H1 (cell line): ENCODE results near the gene CORIN. TPM values are rescaled to one million over a fixed set of nuclear protein-coding genes. Genes with fewer than 3 reads are reported as not detected.

Source experiments
- CTCF ChIA-PET: fragments of 300-600 bp; sonication (Branson Sonifier 250); formaldehyde crosslinking; loops from one replicate; lab custom pipeline; 2021; ENCODE audit not compliant: partially characterized antibody; lab: Charles Lee
- POLR2A ChIA-PET: fragments of 300-600 bp; sonication (Branson Sonifier 250); formaldehyde crosslinking; loops from one replicate; lab custom pipeline; 2021; ENCODE audit warnings: inconsistent platforms; ENCODE audit not compliant: partially characterized antibody; lab: Charles Lee
- DNase-seq, 2 experiments: peaks; one replicate each; pipeline versions ENCODE4 v3.0.0 to v3.0.0-alpha.2; 2010 to 2022; ENCODE audit warnings: low spot score in 2 of 2, low read depth in 1 of 2, mixed read lengths in 1 of 2
- FAIRE-seq: peaks from 2 replicates; lab custom pipeline; 2011; peaks lifted over from hg19 to GRCh38; lab: Jason Lieb, UNC
- H2AFZ ChIP-seq: 2 replicates; pipeline ENCODE4 v1.8.1; 2012; ENCODE audit warnings: low read length, inconsistent platforms
- H2AK5ac ChIP-seq: 2 replicates; pipeline ENCODE4 v1.6.1; 2013; ENCODE audit warnings: low read depth, low read length
- H2BK120ac ChIP-seq: replicated peaks from 2 replicates; pipeline ENCODE3; 2013; ENCODE audit warnings: low read depth, low read length, inconsistent platforms
- H2BK12ac ChIP-seq: 2 replicates; pipeline ENCODE4 v1.6.1; 2013; ENCODE audit warnings: low read depth, low read length
- H2BK15ac ChIP-seq: 2 replicates; pipeline ENCODE4 v1.6.1; 2013; ENCODE audit warnings: low read length
- H2BK20ac ChIP-seq: 2 replicates; pipeline ENCODE4 v1.6.1; 2013; ENCODE audit warnings: low read length
- H2BK5ac ChIP-seq: 2 replicates; pipeline ENCODE4 v1.6.1; 2013; ENCODE audit warnings: low read depth, low read length
- H3K14ac ChIP-seq: 2 replicates; pipeline ENCODE4 v1.6.1; 2013; ENCODE audit warnings: inconsistent platforms; ENCODE audit not compliant: insufficient read length
- H3K18ac ChIP-seq: 2 replicates; pipeline ENCODE4 v1.6.1; 2013; ENCODE audit warnings: low read length; ENCODE audit errors: extremely low read depth
- H3K23ac ChIP-seq: 2 replicates; pipeline ENCODE4 v1.6.1; 2013; ENCODE audit warnings: inconsistent platforms; ENCODE audit not compliant: insufficient read length
- H3K23me2 ChIP-seq: 2 replicates; pipeline ENCODE4 v1.6.1; 2013; ENCODE audit warnings: low read depth, low read length
- H3K27ac ChIP-seq: 2 replicates; pipeline ENCODE4 v1.6.1; 2011; ENCODE audit warnings: low read depth, low read length, inconsistent platforms
- H3K27me3 ChIP-seq, 4 experiments: replicated peaks in 1 of 4; 1 replicate in 1 of 4; 2 replicates in 3 of 4; pipeline versions ENCODE4 v1.6.1 to v1.8.1; 2011 to 2013; ENCODE audit warnings: low read length in 3 of 4, mild to moderate bottlenecking in 3 of 4, inconsistent platforms in 2 of 4, mixed read lengths in 2 of 4, moderate library complexity in 1 of 4; ENCODE audit not compliant: control insufficient read depth in 3 of 4, insufficient read depth in 3 of 4; ENCODE audit errors: extremely low read depth in 1 of 4
- H3K36me3 ChIP-seq, 4 experiments: 2 replicates each; pipeline versions ENCODE4 v1.6.1 to v1.8.1; 2011 to 2013; ENCODE audit warnings: mild to moderate bottlenecking in 4 of 4, low read length in 3 of 4, moderate library complexity in 2 of 4, control low read depth in 1 of 4, inconsistent platforms in 1 of 4; ENCODE audit not compliant: insufficient read depth in 4 of 4, control insufficient read depth in 2 of 4
- H3K4ac ChIP-seq: replicated peaks from 2 replicates; pipeline ENCODE3; 2013; ENCODE audit warnings: low read length, low read depth, mixed read lengths, inconsistent platforms; ENCODE audit not compliant: insufficient read length
- H3K4me1 ChIP-seq, 4 experiments: replicated peaks in 1 of 4; 1 replicate in 1 of 4; 2 replicates in 3 of 4; pipeline versions ENCODE4 v1.6.1 to v1.8.1; 2011 to 2013; ENCODE audit warnings: low read length in 3 of 4, inconsistent platforms in 2 of 4, mixed read lengths in 1 of 4; ENCODE audit not compliant: insufficient read depth in 4 of 4, control insufficient read depth in 3 of 4
- H3K4me2 ChIP-seq, 2 experiments: 2 replicates each; pipeline versions ENCODE4 v1.6.1 to v1.8.1; 2011 to 2013; ENCODE audit warnings: low read depth in 2 of 2, low read length in 2 of 2, control low read depth in 1 of 2, inconsistent platforms in 1 of 2, mild to moderate bottlenecking in 1 of 2; ENCODE audit not compliant: insufficient read depth in 1 of 2
- H3K4me3 ChIP-seq, 4 experiments: fragments of 200-600, 300-600 bp in 1 of 4; sonication (generic), shearing (Covaris generic), sonication (Bioruptor Twin) in 1 of 4; 2 replicates each; pipeline versions ENCODE4 v1.5.1 to v1.8.1; 2011 to 2016; ENCODE audit warnings: low read length in 4 of 4, low read depth in 3 of 4, control low read depth in 2 of 4, inconsistent platforms in 2 of 4, mild to moderate bottlenecking in 2 of 4, mixed read lengths in 1 of 4, moderate library complexity in 1 of 4; ENCODE audit not compliant: insufficient read depth in 2 of 4; ENCODE audit errors: extremely low read depth in 1 of 4
- H3K56ac ChIP-seq: replicated peaks from 2 replicates; pipeline ENCODE3; 2013; ENCODE audit warnings: low read depth, mild to moderate bottlenecking, mixed read lengths, low read length, inconsistent platforms; ENCODE audit not compliant: insufficient read length
- H3K79me1 ChIP-seq: 2 replicates; pipeline ENCODE4 v1.6.1; 2013; ENCODE audit warnings: low read depth, low read length, control low read depth
- H3K79me2 ChIP-seq, 2 experiments: 2 replicates each; pipeline versions ENCODE4 v1.6.1 to v1.8.1; 2012 to 2013; ENCODE audit warnings: low read length in 2 of 2, mild to moderate bottlenecking in 2 of 2, inconsistent platforms in 1 of 2; ENCODE audit not compliant: insufficient read depth in 2 of 2, control insufficient read depth in 1 of 2
- H3K9ac ChIP-seq, 4 experiments: replicated peaks in 1 of 4; 1 replicate in 1 of 4; 2 replicates in 3 of 4; pipeline versions ENCODE4 v1.6.1 to v1.8.1; 2011 to 2013; ENCODE audit warnings: low read depth in 3 of 4, low read length in 3 of 4, control low read depth in 2 of 4, mild to moderate bottlenecking in 2 of 4, moderate library complexity in 2 of 4, inconsistent platforms in 1 of 4; ENCODE audit errors: extremely low read depth in 1 of 4
- H3K9me3 ChIP-seq, 2 experiments: 2 replicates each; pipeline versions ENCODE4 v1.6.1 to v1.8.1; 2012 to 2013; ENCODE audit warnings: mild to moderate bottlenecking in 2 of 2, moderate library complexity in 2 of 2, control low read depth in 1 of 2, inconsistent platforms in 1 of 2, low read depth in 1 of 2, low read length in 1 of 2, mixed read lengths in 1 of 2; ENCODE audit not compliant: insufficient read depth in 2 of 2
- H4K20me1 ChIP-seq, 2 experiments: replicated peaks in 1 of 2; 2 replicates each; pipeline versions ENCODE3 to v1.8.1; 2011 to 2013; ENCODE audit warnings: inconsistent platforms in 2 of 2, low read length in 2 of 2, mild to moderate bottlenecking in 1 of 2; ENCODE audit not compliant: insufficient read depth in 2 of 2, control insufficient read depth in 1 of 2
- H4K5ac ChIP-seq: 2 replicates; pipeline ENCODE4 v1.6.1; 2013; ENCODE audit warnings: low read length, low read depth, mixed read lengths, inconsistent platforms; ENCODE audit not compliant: insufficient read length
- H4K8ac ChIP-seq: 2 replicates; pipeline ENCODE4 v1.8.0; 2013; ENCODE audit warnings: mild to moderate bottlenecking, moderate library complexity, low read length, inconsistent platforms; ENCODE audit not compliant: insufficient read depth; ENCODE audit errors: extremely low read depth
- H4K91ac ChIP-seq: replicated peaks from 2 replicates; pipeline ENCODE3; 2013; ENCODE audit warnings: low read length, mixed read lengths, inconsistent platforms; ENCODE audit not compliant: insufficient read length
- BACH1 ChIP-seq: IDR thresholded peaks from 2 replicates; pipeline ENCODE4 v1.6.1; 2012; ENCODE audit warnings: low read length, improper control_type of control experiment
- CBX8 ChIP-seq: fragments of 300-800, 300-1000 bp; sonication (generic); IDR thresholded peaks from 2 replicates; pipeline ENCODE4 v1.7.1; 2016; ENCODE audit warnings: low read depth, low read length, borderline replicate concordance
- CREB1 ChIP-seq: IDR thresholded peaks from 2 replicates; pipeline ENCODE4 v1.6.1; 2012; ENCODE audit warnings: inconsistent platforms
- POU5F1 ChIP-seq: IDR thresholded peaks from 2 replicates; pipeline ENCODE4 v1.6.1; 2011; ENCODE audit warnings: low read depth, mild to moderate bottlenecking, low read length, moderate library complexity
- RAD21 ChIP-seq, 2 experiments: IDR thresholded peaks in 1 of 2; conservative IDR thresholded peaks in 1 of 2; 2 replicates each; pipeline ENCODE4 v1.6.1; 2011; ENCODE audit warnings: low read depth in 2 of 2, low read length in 2 of 2, improper control_type of control experiment in 1 of 2, inconsistent platforms in 1 of 2, mild to moderate bottlenecking in 1 of 2, moderate library complexity in 1 of 2
- SIX5 ChIP-seq: IDR thresholded peaks from 2 replicates; pipeline ENCODE4 v1.6.1; 2011; ENCODE audit warnings: mild to moderate bottlenecking, low read depth, low read length
- SP4 ChIP-seq: IDR thresholded peaks from 2 replicates; pipeline ENCODE4 v1.6.1; 2012; ENCODE audit warnings: low read length, inconsistent platforms
- TCF12 ChIP-seq: IDR thresholded peaks from 2 replicates; pipeline ENCODE4 v1.6.1; 2011; ENCODE audit warnings: low read depth, mild to moderate bottlenecking, low read length
- YY1 ChIP-seq: IDR thresholded peaks from 2 replicates; pipeline ENCODE4 v1.6.1; 2011; ENCODE audit warnings: low read depth, mild to moderate bottlenecking, low read length
- WGBS, 2 experiments: shearing (Covaris generic) in 1 of 2; methylation state at CpG; one replicate each; pipeline versions ENCODE4 v1.1.6 to v1.1.7; 2013 to 2015; ENCODE audit warnings: low lambda C conversion rate in 2 of 2, mixed read lengths in 2 of 2, inconsistent platforms in 1 of 2, low coverage in 1 of 2, missing lambda C conversion rate in 1 of 2; ENCODE audit not compliant: insufficient replicate concordance in 2 of 2, insufficient coverage in 1 of 2, insufficient read length in 1 of 2; ENCODE audit errors: extremely low coverage in 1 of 2, missing lambda C conversion rate in 1 of 2; 5-methylcytosine and 5-hydroxymethylcytosine counted together
- polyA plus RNA-seq, 7 experiments: library from polyadenylated mRNA; depleted of rRNA in 3 of 7; stranded (reverse) in 5 of 7; unstranded in 2 of 7; fragments of >200 nt in 5 of 7; fragments of 200-250 nt in 2 of 7; gene quantifications; 1 replicate in 5 of 7; 2 replicates in 1 of 7; 4 replicates in 1 of 7; pipeline versions ENCODE4 v1.2.1 to v1.2.3, GENCODE V29; 2011 to 2013; ENCODE audit warnings: missing spikeins in 2 of 7, mixed read lengths in 2 of 7
- total RNA-seq: library from RNA; stranded (reverse); fragmentation: NEBNext Ultra II Directional; extraction: Animal tissue kit (Norgen Biotek cat#: 25700); gene quantifications from 2 replicates; pipeline ENCODE4 v1.2.1, GENCODE V29; 2021
- TF ChIP-seq, protein P1 (sequence below): IDR thresholded peaks from 2 replicates; pipeline ENCODE4 v1.6.1; 2011; ENCODE audit warnings: low read length, improper control_type of control experiment

Gene CORIN
- total and polyA plus RNA-seq, 2 of the 8 experiments (the other 6 are each of a cell fraction or from before 2014, with no cell fraction given): 0.09 to 0.32 TPM

DNA sequence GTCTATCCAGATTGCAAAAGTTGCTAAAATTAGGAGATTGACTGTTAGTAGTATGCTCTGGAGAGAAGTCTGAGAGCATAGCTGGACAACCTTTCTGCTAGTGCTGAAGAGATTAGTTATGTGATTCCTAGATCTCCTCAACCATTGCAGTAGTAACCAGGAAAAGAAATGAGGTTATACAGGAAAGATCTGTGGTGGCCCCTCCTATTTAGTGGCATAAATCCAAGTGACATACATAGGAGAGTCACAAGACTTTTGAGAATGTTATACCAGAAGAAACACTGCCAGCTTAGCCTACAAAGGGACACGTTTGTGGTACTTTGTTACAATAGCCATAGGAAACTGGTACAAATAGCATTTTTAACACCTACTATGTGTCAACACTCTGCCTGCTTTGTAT, 247.5 kb downstream of the CORIN start:
- Histone ChIP-seq H3K18ac (no peak overlapping the region), H3K9ac (no peak overlapping the region), H3K36me3 (no peaks in the 10 kb centered on the region), H3K79me1 (no peaks in the 10 kb centered on the region), H3K4me1 (no peaks in the 10 kb centered on the region), H3K27ac (no peak overlapping the region), H3K56ac (no peak overlapping the region), H3K79me2 (no peaks in the 10 kb centered on the region), H4K8ac (no peak overlapping the region), H4K91ac (no peak overlapping the region), H3K4me3 (no peak overlapping the region), H3K4me2 (no peak overlapping the region), H2BK12ac (no peak overlapping the region), H4K20me1 (no peaks in the 10 kb centered on the region), H2BK15ac (no peak overlapping the region), H3K9me3 (no peaks in the 10 kb centered on the region; a peak in 1 of 4 replicates), H2BK120ac (no peak overlapping the region), H2BK20ac (no peak overlapping the region), H2BK5ac (no peak overlapping the region), H3K23me2 (no peaks in the 10 kb centered on the region), H3K14ac (no peak overlapping the region), H3K23ac (no peak overlapping the region), H4K5ac (no peak overlapping the region), H2AFZ (no peak overlapping the region), H2AK5ac (no peak overlapping the region), H3K4ac (no peak overlapping the region), H3K27me3 (no peaks in the 10 kb centered on the region)
- no peak for DNase-seq
- ChIA-PET CTCF (interaction anchor here (1.4 kb wide), 1 partner anchor 9 kb away, joined by 3 read pairs; no protein-coding TSS in a partner anchor), POLR2A (no interaction called here)
- WGBS, 2 experiments: 88% methylated on average over 1 of the region's 1 CpG; no CpG with 5 or more reads in 1 of the 2 experiments
- FAIRE-seq: no peak
- TF ChIP-seq SIX5 (no peak), CREB1 (no peak), TCF12 (no peak), BACH1 (no peak), YY1 (no peak), SP4 (no peak), POU5F1 (no peak), CBX8 (no peak), RAD21 (IDR thresholded peaks at IDR 0.05 in 1 of 2, conservative IDR thresholded peaks at IDR 0.05 in 1 of 2; ENCODE audit: low read depth in 2 of 2, low read length in 2 of 2) (no peak)
- TF ChIP-seq, protein P1, sequence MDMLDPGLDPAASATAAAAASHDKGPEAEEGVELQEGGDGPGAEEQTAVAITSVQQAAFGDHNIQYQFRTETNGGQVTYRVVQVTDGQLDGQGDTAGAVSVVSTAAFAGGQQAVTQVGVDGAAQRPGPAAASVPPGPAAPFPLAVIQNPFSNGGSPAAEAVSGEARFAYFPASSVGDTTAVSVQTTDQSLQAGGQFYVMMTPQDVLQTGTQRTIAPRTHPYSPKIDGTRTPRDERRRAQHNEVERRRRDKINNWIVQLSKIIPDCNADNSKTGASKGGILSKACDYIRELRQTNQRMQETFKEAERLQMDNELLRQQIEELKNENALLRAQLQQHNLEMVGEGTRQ: no peak
